Activated CD4-positive, CD25-positive, alpha-beta regulatory T cell treated with anti-CD3 and anti-CD28 coated beads, Interleukin-2, amount 50 U/mL, for 16 hours (primary cell): Measurements from ENCODE around the gene TADA2B.
A peak's percentile ranks its signal among the peaks of the same experiment; 100 is the strongest.
"Not testable (repeated sequence)": the region's sequence is repeated elsewhere in the genome, so short reads cannot be mapped to it uniquely, and the experiment has no call there.

Experiments used
- DNase-seq: peaks from one replicate; pipeline ENCODE4 v3.0.0-alpha.2; 2020; ENCODE audit warnings: low read depth, low spot score

TADA2B gene

DNA sequence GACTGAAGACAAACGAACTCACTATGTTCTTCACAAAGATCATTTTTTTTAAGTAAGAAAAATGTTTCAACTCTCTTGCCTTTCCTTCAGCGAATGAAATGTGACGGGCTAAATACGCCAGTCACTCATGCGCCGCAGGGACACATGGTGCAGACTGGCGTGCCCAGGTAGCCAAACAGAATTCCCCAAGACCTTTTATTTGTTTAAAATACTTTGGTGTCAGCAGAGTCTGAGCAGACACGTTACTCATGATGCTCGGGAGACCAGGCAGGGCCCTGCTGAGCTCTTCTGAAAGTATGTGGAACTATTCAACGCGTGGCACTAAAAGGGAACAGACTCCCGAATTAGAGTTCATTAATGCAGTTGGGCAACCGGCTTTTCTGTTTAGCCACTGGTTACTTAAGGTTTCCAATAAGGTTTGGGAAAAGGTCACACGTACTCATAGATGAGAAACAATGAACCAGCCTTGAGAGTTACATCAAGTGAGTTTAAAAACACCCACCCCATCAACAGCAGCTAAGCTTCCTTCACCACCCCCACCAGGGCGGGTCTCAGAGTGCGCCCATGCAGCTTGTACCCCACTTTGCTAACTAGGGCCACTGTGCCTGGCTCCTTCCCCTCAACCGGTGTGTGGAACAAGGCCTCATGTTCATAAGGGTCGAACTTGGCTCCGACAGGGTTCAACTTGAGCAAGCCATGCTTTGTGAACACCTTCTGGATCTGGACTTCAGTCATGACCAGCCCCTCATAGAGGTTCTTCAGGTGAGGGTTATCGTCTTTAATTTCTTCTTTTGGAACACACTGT is 17.4 kb downstream of the TADA2B start:
- DNase-seq = no peak

DNA sequence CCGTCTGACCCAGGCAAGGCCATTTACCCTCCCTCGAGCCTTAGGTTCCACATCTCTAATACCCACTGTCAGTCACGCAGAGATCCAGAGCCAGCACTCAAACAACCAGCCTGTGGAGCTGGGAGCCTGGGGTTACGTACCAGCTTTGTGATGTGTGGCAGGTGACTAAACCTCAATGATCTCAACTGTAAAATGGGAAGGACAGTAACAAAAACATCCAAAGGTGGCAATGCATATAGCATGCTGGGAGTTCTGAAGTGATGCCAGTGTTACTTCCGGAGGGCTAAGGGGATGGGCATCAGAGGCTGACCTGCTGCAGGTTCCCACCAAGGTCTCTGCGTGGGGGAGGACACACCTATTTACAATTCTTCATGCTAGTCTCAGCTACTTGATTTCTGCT is 18.6 kb downstream of the TADA2B start:
- DNase-seq = no peak

DNA sequence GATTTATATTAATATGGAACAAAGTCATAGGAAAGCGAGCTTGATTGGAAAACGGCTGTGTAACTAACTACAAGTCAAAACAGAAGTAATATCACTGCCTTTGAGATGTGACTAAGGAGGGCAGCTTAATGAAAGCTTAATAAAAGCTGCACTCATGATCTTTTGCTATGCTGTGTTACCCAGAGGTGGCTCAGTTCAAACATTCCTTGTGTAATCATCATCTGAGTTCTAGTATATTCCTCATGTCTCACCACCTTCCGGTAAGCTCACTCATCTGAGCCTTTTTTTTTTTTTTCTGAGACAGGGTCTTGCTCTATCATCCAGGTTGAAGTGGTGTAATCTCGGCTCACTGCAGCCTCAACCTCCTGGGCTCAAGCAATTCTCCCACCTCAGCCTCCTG is 19.6 kb downstream of the TADA2B start:
- no peak for DNase-seq

DNA sequence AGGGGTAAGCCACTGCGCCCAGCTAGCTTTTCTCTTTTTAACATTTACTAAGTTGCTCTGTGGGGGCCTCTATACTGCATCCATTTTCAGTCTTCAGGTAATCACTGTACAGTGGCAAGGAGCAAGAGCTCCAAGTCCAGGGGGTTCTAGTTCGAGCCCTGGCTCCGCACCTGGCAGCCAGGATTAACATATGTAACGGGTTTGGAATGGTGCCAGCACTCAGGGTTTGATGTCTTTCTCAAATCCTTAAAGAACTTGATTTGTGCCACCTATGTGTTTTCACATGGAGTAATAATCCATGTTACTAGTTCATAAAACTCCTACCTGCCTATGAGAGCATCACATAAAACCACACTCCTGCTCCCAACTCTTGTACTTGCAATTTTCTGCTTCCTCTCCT is 20.2 kb downstream of the TADA2B start:
- DNase-seq = no peak

- no peak for DNase-seq
These were observed 22.8 kb downstream of the TADA2B start for GRCh38 chr4:7066006-7066405.

GRCh38 chr4:7066493-7066892 is 23.3 kb downstream of the TADA2B start:
- DNase-seq = no peak

GRCh38 chr4:7067126-7067451 is 23.9 kb downstream of the TADA2B start:
- no peak for DNase-seq

DNA sequence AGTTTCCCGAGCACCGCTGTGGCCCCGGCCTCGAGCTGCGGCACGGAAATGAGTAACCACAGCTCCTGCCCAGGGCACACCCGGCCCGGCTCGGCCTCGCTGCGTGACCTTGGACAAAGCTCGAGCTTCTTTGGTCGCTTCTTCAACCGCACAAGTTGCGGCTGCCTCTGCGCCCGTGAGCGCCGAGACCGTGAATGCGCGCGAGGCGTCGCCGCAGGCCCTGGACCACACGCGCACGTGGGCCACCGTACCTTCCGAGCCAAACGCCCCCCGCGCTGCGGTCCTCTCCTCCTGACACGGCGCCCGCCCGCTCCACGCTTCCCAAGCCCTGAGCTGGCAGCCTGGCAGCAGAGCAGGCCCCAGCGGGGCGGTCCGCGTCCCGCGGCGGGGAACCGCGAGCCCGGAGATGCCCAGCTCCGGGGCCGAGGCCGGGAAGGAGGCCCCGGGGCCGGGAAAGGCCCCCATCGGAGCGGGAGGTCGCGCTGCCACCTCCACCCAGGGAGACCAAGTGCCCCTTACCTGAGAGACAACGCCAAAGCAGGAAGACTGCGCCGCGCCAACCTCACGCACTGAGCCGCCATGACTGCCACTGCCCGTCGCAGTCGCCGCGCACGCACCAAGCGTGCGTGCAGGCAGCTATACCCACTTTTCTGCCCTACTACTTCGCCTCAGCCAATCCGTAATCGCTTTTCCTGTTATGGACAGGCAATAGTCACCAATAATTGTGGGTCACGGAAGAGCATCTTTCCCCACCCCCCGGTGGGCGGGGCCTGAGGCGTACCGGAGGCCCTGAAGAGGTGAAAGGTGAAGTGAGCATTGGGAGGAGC is 24.5 kb downstream of the TADA2B start, which contains the start of gene GRPEL1:
TSS of gene GRPEL1 (minus strand) at position 613 of the 827 bp plus-strand sequence. CDS start at position 581, 32 bp downstream.
- peak; percentile 100 for DNase-seq

- no peak for DNase-seq
These were observed 25.2 kb downstream of the TADA2B start for GRCh38 chr4:7068279-7068842.

- DNase-seq = no peak
These were observed 25.7 kb downstream of the TADA2B start for GRCh38 chr4:7068883-7069282.

DNA sequence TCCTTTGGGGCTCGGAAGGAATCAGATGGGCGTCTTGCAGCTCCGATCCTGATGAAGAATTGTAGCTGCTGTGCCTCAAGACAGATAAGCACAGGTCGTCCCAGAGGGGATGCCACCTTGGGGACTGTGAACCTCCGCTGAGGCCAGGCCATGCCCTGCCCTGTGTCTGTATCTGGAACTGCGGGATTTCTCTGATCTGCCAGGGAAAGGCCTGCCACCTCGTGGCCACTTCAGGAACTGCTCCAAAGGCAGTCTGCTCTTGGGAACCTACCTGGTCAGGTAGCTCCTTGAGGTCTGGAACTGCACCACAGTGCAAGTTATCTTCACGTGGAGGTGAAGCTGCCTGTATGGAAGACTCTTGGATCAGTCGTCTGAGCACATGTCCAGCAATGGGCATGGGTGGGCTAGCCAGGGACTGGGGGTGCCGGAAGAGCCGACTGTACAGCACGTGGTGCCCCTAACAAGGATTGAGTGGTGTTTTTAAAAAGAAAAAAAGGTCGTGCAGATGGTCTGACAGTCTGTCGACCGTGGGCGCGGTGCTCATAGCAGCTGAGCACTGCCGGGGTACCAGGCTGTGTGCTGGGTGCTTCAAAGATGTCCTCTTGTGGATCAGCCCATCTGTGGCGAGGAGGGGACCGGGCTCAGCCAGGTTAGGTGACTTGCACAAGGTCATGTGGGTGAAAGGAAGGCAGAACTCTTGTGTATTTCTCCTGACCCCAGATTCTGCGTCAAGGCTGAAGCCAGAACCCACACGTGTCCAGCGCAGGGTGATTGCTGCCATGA is 27.7 kb downstream of the TADA2B start:
- peak; percentile 78 for DNase-seq

DNA sequence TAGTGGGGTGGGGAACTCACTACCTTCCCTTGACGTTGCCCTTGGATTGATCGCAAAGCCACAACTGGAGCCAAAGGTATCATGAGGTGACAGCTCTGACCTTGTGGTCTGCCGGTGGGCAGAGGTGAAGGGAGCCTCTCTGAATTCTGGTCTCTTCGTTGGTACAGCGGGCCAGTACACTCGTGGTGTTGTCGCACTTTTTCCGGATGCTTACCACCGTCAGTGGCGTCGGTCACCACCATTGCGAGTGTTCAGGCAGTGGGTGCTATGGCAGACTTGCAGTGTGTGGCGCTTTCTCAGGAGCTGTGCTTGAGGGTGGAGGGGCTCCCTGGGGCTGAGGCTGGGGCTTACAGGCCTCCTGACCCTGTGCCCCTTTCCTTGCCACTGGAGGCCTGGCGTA is 29.9 kb downstream of the TADA2B start:
- no peak for DNase-seq

DNA sequence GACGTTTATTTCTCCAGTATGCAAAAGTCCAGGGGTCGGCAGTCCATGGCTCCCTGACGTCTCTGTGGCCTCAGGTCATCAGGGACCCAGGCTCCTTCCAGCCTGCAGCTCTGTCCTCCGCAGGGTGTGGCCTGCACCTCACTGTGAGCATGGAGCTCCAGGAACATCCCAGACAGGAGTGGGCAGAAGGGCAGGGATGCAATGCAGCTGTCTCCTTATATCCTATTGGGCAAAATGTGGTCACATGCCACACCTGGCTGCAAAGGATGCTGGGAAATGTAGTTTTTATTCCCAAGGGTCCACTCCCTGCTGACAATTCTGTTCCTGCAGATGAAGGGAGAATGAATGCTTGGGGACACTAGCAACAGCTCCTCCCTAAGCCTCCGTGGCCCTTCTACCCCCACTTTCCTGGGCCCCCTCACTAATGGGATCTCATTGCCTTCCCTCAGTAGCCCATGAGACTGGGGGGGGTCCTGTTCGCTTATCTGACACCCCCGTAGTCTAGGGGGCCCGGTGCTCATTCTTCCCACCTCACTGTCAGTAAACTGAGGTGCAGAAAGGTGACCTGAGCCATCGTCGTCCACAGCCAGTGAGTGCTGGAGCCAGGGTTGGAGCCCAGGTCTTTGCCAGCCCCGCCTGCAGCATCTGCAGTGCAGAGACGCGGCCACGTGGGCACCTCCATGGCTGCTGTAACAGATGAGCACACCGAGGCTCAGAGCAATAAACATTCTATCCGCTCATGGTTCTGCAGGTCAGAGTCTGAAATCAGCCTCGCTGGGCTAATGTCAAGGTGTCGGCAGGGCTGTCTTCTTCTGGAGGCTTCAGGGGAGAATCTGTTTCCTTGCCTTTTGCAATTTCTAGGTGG is 30.6 kb downstream of the TADA2B start:
- no peak for DNase-seq

GRCh38 chr4:7074426-7074825 is 31.3 kb downstream of the TADA2B start:
- DNase-seq = no peak

- DNase-seq = no peak
These were observed 33.0 kb downstream of the TADA2B start for GRCh38 chr4:7075962-7076695.

DNA sequence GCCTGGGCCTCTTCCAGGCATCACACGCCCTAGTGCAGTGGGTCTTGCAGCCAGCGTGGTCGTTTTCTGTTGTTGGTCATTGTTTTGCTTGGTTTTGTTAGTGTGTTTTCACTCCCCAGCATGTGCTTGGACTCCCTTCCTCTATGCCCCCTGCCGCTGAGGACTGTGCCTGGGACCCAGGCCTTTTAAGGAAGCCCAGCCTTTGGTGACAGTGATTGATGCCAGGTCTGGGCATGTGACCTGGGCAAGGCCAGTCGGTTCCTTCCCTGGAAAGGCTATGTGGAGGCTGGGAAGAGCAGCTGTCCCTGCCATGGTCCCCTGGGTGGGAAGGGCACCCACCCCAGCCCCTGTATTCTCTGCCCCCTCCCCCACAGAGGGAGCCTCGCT is 33.5 kb downstream of the TADA2B start:
- DNase-seq = no peak

DNA sequence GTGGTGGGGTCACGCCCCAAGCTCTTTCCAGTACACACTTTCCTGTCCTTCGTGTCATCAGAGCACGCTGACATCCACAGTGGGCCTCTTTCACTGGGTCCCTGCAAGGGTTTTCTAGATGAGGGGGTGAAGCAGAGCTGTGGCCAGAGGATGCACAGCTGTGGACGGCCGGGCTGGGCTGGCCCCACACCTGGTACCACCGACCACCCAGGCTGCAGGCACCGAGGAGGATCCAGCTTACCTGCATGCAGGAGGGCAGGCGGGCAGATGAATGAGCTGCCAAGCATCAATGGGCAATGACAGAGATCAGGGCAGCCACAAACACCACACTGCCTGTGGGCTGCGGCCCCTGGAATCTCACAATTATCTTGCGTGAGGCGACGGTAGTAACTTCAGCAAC is 34.2 kb downstream of the TADA2B start:
- DNase-seq = no peak

- DNase-seq = no peak
These were observed 34.9 kb downstream of the TADA2B start for GRCh38 chr4:7078025-7078424.

- DNase-seq = not testable (repeated sequence)
These were observed 36.3 kb downstream of the TADA2B start for GRCh38 chr4:7079483-7079882.

- not testable (repeated sequence) for DNase-seq
These were observed 36.7 kb downstream of the TADA2B start for GRCh38 chr4:7079909-7080308.
